Measurements from ENCODE around the gene AK3. TPM values are rescaled to one million over a fixed set of nuclear protein-coding genes. Genes with fewer than 3 reads are reported as not detected.

AK3 gene
- total and polyA plus RNA-seq, 2 donors (not counting 3 experiments of a cell fraction or from before 2014, with no cell fraction given) = 20.6 to 42.3 TPM

- H3K79me2 ChIP-seq (ENCODE audit: control insufficient read depth, insufficient read depth, low read length) = no peaks in the 10 kb centered on the region
- DNase-seq (ENCODE audit: low read depth, low spot score) (peak; percentile 13), FAIRE-seq (peak; percentile 44)
- no peak overlapping the region for H3K9ac ChIP-seq (replicated peaks; ENCODE audit: extremely low read depth, insufficient read depth, low read length)
- no peak overlapping the region for H3K4me3 ChIP-seq (replicated peaks in 1 of 3; ENCODE audit: insufficient read depth in 1 of 3, low read depth in 1 of 3, low read length in 3 of 3)
- intact Hi-C loops (cut with micrococcal nuclease) = no loop called here
- H3K4me2 ChIP-seq (ENCODE audit: insufficient read depth, low read length) = no peak overlapping the region
- no peak overlapping the region for H3K27ac ChIP-seq (ENCODE audit: insufficient read depth, low read depth, low read length)
- H3K27me3 ChIP-seq (ENCODE audit: control insufficient read depth in 2 of 2, insufficient read depth in 2 of 2, low read length in 2 of 2) = no peaks in the 10 kb centered on the region
- no peak for TF ChIP-seq CTCF (IDR thresholded peaks at IDR 0.05; ENCODE audit: extremely low read depth in 1 of 2, insufficient read depth in 1 of 2, low read depth in 1 of 2, low read length in 2 of 2)
- no peak for TF ChIP-seq POLR2A (IDR thresholded peaks at IDR 0.05; ENCODE audit: low read depth, low read length)
- TF ChIP-seq GATA2 (IDR thresholded peaks at IDR 0.05; ENCODE audit: insufficient read depth, insufficient read length, low read depth, low read length) = no peak
- TF ChIP-seq MYC (IDR thresholded peaks at IDR 0.05; ENCODE audit: low read depth, low read length) = no peak
- no peak for TF ChIP-seq JUN (IDR thresholded peaks at IDR 0.05; ENCODE audit: borderline replicate concordance, insufficient read depth, insufficient read length, low read depth)
- TF ChIP-seq FOS (IDR thresholded peaks at IDR 0.05; ENCODE audit: borderline replicate concordance, insufficient read depth, low read length) = no peak
- TF ChIP-seq MAX (IDR thresholded peaks at IDR 0.05; ENCODE audit: insufficient read depth, insufficient read length) = no peak
- TF ChIP-seq EZH2 (IDR thresholded peaks at IDR 0.05; ENCODE audit: borderline replicate concordance, low read depth, low read length, severe bottlenecking) = no peak
- no peak for TF ChIP-seq POLR2AphosphoS5 (IDR thresholded peaks at IDR 0.05; ENCODE audit: insufficient read depth, low read depth, low read length)
- dilution Hi-C loops (cut with MboI; ENCODE audit: extremely low pct_ligation_motif_present, low sequenced_read_pairs) = no loop called here
- H3K36me3 ChIP-seq (ENCODE audit: control insufficient read depth in 2 of 2, extremely low read depth in 1 of 2, insufficient read depth in 2 of 2, low read length in 2 of 2) = peaks cover 11 to 13% of the 10 kb centered on the region in 2 experiments
- H4K20me1 ChIP-seq (replicated peaks; ENCODE audit: control insufficient read depth, extremely low read depth, insufficient read depth, low read length) = no peaks in the 10 kb centered on the region
- no peaks in the 10 kb centered on the region for H3K9me1 ChIP-seq (replicated peaks; ENCODE audit: control insufficient read depth, extremely low read depth, insufficient read depth, low read length)
- no TSS peak for BruUV-seq (replicated peaks)
- no peaks in the 10 kb centered on the region for H3K9me3 ChIP-seq (replicated peaks; ENCODE audit: control insufficient read depth, insufficient read depth, low read length)
- no peak overlapping the region for H2AFZ ChIP-seq (ENCODE audit: low read depth, low read length)
- H3K4me1 ChIP-seq (ENCODE audit: control insufficient read depth, extremely low read depth, insufficient read depth, low read length) = no peaks in the 10 kb centered on the region
- CTCF ChIA-PET = interaction anchor here (1.2 to 1.6 kb wide), 2 partner anchors 11 to 12 kb away, joined by 3 to 4 read pairs; no protein-coding TSS in a partner anchor
- POLR2A ChIA-PET = no interaction called here
Observed at GRCh38 chr9:4713849-4714248, 27.2 kb downstream of the AK3 start.
